HTR-8/SVneo (cell line): ENCODE data around the gene B4GALT5.
"Not testable (repeated sequence)": the region's sequence is repeated elsewhere in the genome, so short reads cannot be mapped to it uniquely, and the experiment has no call there.

Source experiments
- DNase-seq: peaks from one replicate; pipeline ENCODE4 v3.0.0; 2011; ENCODE audit warnings: low spot score, mixed read lengths; ENCODE audit not compliant: insufficient read length
- FAIRE-seq: peaks from 2 replicates; lab custom pipeline; 2011; peaks lifted over from hg19 to GRCh38; lab: Jason Lieb, UNC

Gene B4GALT5

DNA sequence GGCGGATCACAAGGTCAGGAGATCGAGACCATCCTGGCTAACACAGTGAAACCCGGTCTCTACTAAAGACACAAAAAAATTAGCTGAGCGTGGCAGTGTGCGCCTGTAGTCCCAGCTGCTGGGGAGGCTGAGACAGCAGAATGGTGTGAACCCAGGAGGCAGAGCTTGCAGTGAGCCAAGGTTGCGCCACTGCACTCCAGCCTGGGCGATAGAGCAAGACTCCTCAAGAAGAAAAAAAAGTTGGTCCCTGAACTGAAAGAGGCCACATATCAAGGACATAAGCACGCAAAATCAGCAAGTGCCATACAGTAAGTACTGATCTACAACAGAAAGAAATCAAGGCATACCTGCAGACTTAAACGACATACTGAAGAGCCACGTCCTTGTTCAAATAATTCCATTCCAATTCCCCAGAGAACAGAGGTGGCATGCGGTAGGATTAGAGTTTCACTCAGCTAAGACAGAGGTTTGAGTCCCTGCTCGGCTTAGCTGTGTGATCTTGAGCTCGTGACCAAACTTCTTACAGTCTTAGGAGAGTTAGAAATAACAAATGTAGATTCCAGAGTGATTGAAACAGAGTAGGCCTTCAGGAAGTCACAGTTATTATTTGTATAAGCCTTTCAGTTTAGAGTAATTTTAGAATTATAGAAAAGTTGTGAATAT, 29.2 kb downstream of the B4GALT5 start:
- no peak for DNase-seq
- FAIRE-seq: no peak

DNA sequence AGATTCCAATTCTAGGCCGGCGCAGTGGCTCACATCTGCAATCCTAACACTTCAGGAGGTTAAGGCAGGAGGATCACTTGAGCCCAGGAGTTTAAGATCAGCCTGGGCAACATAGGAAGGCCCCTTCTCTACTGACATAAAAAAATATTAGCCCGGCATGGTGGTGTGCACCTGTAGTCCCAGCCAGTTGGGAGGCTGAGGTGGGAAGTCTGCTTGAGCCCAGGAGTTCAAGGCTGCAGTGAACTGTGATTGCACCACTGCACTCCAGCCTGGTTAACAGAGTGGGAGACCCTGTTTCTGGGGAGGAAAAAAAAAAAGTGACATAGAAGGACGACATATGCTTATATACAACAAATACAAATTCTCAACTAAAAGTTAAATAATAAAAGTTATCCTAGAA, 30.9 kb downstream of the B4GALT5 start:
- DNase-seq (no peak), FAIRE-seq (no peak)

DNA sequence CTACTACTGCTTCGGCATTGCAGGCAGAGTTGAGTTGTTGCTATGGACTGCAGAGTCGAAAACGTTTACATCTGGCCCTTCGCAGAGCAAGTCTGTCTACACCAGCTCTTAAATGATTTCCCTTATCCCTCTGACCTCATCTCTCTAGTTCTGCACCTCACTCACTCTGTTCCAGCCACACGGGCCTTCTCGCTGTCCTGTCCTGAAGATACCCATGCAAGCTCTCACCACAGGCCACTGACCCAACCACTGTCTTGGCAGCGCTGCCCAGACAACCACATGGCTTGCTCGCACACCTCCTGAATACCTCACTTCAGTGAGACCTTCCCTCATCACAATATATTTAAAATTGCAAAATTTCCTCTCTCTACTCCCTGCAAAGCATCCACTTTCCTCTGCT, 31.4 kb downstream of the B4GALT5 start:
- FAIRE-seq (peak; percentile 52), DNase-seq (no peak)

DNA sequence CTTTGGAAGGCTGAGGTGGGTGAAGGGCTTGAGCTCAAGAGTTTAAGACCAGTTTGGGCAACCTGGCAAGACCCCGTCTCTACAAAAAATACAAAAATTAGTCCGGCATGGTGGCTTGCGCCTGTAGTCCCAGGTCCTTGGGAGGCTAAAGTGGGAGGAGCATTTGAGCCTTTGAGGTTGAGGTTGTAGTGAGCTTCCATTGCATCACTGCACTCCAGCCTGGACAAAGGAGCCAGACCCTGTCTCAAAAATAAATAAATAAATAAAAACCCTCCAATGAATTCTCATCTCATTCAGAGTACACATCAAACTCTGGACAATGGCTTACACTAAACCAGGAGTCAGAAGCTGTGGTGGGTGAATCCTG, 31.8 kb downstream of the B4GALT5 start:
- DNase-seq (no peak), FAIRE-seq (no peak)

DNA sequence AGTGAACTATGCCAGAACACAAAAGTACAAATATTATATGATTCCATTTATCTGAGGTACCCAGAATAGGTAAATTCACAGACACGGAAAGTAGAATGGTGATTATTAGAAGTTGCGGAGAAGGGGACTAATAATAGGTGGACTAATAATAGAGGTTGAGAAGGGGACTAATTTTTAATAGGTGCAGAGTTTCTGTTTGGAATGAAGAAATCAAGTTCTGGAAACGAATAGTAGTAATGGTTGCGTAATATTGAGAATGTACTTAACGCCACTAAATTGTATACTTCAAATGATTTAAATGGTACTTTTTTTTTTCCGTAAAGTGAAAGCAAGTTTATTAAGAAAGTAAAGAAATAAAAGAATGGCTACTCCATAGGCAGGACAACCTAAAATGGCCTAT, 33.2 kb downstream of the B4GALT5 start:
- DNase-seq: no peak
- no peak for FAIRE-seq

DNA sequence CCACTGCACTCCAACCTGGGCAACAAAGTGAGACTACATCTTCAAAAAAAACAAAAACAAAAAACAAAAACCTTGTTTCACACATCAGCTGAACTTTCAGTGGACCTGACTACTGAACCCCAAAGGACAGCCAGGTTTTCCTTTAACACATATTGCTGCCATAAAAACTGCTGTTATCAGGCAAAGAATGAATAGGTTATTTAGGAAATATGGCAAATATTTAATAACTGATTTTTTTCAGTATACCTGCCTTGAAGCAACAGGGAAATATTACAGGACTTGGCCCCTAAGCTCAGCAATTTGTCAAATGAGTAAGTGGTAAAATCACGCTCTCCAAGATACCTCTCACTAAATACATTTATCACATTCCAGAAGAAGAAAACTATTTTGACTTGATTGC, 34.0 kb downstream of the B4GALT5 start:
- no peak for FAIRE-seq
- no peak for DNase-seq

DNA sequence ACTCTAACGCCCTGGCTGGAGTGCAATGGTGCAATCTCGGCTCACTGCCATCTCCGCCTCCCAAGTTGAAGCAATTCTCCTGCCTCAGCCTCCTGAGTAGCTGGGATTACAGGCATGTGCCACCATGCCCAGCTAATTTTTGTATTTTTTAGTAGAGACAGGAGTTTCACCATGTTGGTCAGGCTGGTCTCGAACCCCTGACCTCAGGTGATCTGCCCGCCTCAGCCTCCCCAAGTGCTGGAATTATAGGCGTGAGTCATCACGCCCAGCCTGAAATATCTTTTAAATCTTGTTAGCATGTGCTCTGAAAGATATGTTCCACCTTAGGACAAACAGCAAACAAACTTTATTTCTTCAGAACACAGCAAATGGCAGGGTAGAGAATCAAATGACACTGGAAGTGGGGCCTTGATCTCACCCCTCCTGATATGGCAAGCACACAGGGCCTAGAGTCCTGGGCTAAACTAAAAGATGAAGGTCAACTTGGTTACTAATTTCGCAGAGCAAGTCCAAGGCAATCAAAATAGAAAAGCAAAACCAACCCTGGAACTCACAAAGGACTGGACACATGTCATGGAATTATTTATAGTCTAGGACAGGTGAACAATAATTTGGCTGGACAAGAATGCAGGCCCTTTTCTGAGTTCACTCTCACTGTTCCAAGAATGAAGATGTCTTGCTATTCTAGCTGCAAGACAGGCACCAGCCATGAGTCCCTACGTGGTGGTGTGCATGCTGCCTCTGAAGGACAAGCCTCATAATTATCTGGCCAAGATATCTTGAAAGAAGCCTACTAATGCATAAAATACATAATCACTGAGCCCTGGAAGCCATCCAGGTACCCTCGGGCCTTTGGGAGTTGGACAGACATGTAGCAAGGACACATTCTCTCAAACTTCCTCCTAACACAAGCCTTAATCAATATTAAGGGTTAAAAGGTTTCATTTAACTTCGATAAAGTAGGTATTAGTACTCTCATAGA, 35.6 kb downstream of the B4GALT5 start:
- FAIRE-seq: peak; percentile 55
- no peak for DNase-seq

DNA sequence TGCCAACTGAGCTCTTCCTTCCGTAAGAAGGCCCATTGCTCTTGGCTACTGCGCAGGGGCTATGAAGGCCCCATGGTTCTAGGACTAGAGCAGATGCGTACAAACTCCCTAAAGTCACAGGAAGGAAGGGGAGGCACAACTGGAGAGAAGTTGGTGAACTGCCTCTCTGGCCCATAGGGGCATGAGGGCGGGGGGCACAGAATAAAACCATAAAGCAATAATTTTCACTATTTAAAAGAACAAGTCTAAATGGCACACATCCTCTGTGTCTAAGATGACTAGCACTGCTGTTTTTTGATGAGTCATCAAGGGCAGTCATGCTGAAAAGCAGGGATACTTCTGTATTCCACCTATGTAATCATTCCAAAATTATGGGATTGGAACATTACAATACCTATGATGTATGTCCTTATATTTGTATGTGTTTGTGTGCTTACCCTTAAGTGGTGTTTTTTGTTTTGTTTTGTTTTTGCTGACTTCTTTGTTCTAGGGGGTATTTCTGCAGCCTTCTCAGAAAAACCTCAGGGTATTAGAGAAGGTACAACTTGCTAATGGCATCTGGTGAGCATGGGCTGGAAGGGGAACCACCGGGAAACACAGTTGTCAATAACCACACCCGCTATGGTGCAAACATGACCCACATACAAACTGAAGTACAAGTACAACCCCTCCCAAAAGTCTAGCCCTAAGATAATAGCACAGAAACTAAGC, 36.9 kb downstream of the B4GALT5 start:
- DNase-seq (peak; percentile 75), FAIRE-seq (peak; percentile 66)

DNA sequence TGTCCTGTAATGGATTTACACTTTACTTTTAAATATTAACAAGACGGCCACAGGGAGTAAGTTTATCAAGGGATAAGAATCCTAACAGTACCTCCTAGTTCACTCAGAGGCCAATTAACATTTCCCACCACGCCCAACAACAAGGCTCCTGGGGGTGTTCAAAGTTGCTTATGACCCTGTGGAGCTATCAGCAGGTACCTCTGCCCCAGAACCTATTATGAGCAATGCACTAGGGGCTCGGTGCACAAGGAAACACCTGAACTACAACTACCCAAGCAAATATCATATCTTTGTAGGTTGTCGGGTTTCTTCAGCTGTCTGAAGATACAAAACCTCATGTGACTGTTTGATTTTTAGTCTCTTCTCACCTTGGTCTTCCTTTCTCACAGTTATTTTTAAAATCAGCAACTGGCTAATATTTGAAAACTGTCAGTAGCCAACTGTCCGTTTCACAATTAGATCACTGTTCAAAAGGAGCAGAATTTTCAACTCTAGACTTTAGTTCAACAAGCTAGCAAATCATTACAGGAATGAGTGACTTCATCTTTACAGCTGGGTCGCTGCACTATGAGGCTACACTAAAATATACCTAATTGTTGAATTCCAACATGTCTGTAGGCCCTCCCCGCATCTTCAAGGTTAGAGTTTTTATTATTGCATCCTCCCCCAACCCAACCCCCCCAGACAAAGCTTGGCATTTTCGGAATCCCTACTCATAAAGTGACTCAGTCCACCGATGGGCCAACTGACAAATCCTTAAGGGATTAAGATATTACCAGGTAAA, 38.1 kb downstream of the B4GALT5 start:
- peak; percentile 47 for DNase-seq
- no peak for FAIRE-seq

DNA sequence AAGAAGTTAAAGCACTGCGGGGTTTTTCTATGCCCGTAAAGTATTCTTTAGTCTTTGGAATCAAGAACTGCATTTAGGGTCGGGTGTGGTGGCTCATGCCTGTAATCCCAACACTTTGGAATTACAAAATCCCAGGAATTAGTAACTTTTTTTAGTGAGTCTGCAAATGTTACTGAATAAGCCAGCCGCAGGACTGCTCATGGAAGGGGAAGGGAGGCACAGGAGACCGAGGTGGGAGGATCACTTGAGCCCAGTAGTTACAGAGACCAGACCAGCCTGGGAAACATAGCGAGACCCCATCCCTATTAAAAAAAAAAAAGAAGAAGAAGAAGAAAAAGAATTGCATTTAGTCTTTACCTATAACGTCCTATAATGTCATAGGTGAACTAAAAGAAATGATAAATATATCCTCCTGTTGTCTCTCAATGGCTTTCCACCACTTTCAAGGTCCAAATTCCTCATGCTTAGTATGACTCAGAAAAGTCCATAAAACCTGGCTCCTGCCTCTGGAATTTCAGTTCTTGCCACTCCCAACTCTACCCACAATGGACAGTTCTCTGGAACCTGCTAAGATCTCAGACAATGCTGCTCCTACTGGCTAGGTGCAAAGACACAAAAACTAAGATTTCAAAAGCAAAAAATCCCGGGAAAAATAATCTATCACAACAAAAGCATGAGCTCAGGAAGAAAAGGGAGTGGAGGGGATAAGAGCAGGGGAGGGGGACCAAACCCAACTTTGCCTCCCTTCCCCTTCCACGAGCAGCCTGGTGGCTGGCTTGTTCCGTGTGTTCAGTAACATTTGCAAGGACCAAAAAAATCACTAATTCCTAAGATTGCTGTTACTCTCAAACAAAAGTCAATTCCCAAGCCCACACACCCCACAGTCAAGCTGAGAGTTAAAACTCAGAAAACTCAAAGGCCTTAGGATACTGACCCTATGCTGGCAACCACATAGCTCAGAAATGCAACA, 39.0 kb downstream of the B4GALT5 start:
- DNase-seq: peak; percentile 95
- peak; percentile 78 for FAIRE-seq

DNA sequence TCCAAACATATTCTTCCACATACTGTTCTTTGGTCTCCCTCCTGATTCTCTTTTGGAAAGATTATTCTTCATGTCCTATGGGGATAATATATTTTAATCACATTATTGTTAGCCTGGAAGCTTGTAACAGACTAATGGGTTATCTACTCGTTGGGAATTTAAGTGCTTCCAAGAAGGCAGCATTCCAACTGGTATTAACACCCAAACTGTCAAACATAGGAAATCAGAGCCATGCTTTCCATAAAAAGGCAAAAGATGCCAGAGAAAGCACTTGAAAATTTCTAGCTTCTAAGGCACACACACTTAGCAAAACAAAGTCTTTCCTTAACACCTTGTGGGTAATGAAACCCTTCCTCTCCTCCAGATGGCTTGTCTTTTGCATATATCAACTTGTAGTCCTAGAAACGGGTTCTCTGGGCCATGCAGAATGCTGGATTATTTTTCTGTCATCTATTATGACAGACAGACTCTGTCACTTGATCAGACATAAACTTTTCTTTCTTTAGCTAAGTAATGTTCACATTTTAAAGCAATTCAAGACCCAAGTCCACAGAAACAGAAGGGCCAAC, 41.5 kb downstream of the B4GALT5 start:
- no peak for DNase-seq
- no peak for FAIRE-seq

DNA sequence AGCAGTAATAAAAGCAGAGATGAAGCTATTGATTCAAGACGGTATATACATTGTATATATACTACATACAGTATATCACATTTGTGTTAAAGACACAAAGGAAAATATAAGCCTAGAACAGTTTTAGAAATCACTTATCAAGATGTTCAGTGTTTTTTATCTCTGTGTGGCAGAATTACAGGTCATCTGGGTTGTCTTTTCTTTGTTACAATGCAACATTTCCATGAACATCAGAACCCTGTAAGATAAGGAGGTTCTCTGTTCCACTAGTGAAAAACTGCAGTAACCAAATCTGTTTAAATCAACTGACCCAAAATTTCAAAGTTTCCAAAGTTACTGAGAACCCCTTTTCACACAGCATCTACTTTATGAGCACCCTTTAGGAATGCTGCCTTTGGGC, 42.2 kb downstream of the B4GALT5 start:
- FAIRE-seq: no peak
- DNase-seq: no peak

DNA sequence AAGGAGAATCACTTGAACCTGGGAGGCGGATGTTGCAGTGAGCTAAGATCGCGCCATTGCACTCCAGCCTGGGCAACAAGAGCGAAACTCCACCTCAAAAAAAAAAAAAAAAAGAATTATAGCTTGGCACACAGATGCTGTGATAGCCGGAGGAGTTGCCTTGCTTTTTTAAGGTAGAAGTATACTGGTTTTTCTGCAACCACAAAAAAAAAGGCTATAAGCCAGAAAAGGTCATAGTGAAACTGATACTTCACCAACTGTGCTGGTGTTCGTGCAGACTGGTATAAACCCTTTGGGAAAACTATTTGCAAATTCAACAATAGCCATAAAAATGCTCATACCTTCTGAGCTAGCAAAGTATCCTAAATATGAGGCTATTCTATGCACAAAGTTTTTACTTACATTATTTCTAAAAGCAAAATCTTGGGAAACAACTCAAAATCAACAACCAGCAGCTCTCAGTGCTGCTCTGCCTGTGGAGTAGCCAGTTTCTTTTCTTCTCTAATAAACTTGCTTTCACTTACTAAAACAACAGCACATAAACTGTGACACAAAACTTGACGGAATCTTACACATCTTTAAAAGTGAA, 44.0 kb downstream of the B4GALT5 start:
- no peak for FAIRE-seq
- no peak for DNase-seq

DNA sequence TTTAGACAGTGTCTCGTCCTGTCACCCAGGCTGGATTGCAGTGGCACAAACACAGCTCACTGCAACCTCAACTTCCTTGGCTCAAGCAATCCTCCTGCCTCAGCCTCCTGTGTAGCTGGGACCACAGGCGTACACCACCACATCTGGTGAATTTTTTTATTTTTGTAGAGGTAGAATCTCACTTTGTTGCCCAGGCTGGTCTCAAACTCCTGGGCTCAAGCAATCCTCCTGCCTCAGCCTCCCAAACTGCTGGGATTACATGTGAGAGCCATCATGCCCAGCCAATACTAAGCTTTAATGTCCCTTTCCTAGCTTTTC, 44.8 kb downstream of the B4GALT5 start:
- not testable (repeated sequence) for DNase-seq, FAIRE-seq

DNA sequence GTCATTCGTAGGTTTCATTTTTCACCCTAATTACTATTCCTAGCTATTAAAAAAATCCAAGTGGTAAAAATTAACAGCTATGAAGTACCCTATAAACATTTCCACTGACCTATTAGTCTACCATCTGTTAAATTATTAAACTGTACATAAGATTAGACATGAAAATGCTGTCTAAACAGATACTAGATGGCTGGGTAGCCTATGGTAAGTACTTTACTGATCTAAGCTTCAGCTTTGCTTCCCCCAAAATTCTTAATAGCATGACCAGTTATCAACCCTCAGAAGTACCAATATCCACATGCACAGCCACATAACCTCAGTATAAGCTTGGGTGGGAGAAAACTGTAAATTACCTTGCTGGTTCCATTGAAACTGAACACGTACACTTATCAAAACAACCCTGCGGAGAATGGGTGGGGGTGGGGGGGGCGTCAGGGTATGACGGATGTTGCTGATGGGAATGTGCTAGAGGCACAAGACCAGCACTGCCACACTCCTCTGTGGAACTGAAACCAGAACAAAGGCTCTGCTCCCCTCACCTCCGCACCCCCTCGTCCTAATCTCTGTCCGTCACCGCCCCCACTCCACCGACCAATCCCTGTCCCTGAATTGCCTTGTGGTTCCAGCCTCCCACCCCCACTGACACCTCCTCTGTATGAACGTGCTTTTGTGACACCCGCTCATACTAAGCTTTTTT, 45.3 kb downstream of the B4GALT5 start:
- DNase-seq (no peak), FAIRE-seq (peak; percentile 72)

DNA sequence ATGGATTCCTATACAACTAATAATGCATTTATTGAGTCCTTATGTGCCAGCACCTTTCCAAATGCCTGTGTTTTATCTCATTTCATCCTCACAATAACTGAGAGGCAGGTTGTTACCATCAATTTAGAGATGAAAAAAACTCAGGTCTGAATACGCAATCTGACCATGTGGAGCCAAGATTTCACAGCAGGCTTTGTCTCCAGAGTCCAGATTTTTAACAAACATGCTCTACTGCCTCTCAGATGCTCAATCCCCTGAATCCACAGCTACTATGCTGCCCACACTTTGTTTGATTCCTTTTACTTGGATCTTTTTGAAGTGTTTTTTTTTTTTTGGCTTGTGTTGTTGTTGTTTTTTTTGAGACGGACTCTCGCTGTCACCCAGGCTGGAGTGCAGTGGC, 46.8 kb downstream of the B4GALT5 start:
- FAIRE-seq (no peak), DNase-seq (no peak)

DNA sequence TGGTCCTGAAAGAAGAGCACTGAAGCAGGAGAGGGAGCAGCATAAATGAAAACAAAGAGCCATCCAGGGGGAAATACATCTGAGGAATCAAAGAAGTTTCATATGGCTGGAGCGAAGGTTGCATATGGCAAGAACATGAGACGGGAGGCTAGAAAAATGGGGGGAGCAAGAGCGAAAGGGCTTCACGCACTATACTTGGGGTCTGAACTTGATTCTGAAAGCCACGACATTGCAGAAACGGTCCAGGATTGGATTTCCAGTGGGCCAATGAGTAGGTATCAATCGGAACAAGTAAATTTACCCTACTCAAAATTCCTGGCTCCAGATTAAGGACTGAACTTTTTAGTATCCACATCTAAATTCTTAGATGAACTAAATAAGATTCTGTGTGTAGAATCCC, 47.9 kb downstream of the B4GALT5 start:
- FAIRE-seq (no peak), DNase-seq (no peak)
